MM.1S (cell line): Measurements from ENCODE around the gene BMF.

Experiments used
- DNase-seq: peaks from one replicate; pipeline ENCODE4 v3.0.0-alpha.2; 2015
- H2AFZ ChIP-seq: fragments of 300-600 bp; sonication (generic); 2 replicates; pipeline ENCODE4 v1.6.0; 2016; ENCODE audit warnings: antibody characterized with exemption, low read length
- H3F3A ChIP-seq: fragments of 300-600 bp; sonication (generic); 2 replicates; pipeline ENCODE4 v1.6.1; 2016; ENCODE audit warnings: mild to moderate bottlenecking, antibody characterized with exemption, low read length, moderate library complexity, mixed read lengths; ENCODE audit not compliant: insufficient read depth
- H3K27ac ChIP-seq: fragments of 300-600 bp; sonication (generic); 2 replicates; pipeline ENCODE4 v1.5.1; 2016; ENCODE audit warnings: mild to moderate bottlenecking, low read length
- H3K27me3 ChIP-seq: fragments of 300-600 bp; sonication (generic); replicated peaks from 2 replicates; pipeline ENCODE4 v1.6.0; 2016; ENCODE audit warnings: low read length; ENCODE audit not compliant: insufficient read depth
- H3K36me3 ChIP-seq: fragments of 300-600 bp; sonication (generic); replicated peaks from 2 replicates; pipeline ENCODE4 v1.6.1; 2016; ENCODE audit warnings: mild to moderate bottlenecking, low read length, mixed read lengths; ENCODE audit not compliant: insufficient read depth
- H3K4me1 ChIP-seq: fragments of 300-600 bp; sonication (generic); 2 replicates; pipeline ENCODE4 v1.6.1; 2016; ENCODE audit warnings: low read length, mixed read lengths
- H3K4me2 ChIP-seq: fragments of 300-600 bp; sonication (generic); 2 replicates; pipeline ENCODE4 v1.6.0; 2016; ENCODE audit warnings: low read depth, low read length
- H3K4me3 ChIP-seq: fragments of 300-600 bp; sonication (generic); 2 replicates; pipeline ENCODE4 v1.5.1; 2016; ENCODE audit warnings: low read length, mixed read lengths
- H3K79me2 ChIP-seq: fragments of 300-600 bp; sonication (generic); 2 replicates; pipeline ENCODE4 v1.6.1; 2016; ENCODE audit warnings: mixed run types, low read length, mixed read lengths
- H3K9ac ChIP-seq: fragments of 300-600 bp; sonication (generic); 2 replicates; pipeline ENCODE4 v1.6.1; 2016; ENCODE audit warnings: low read length, mixed read lengths
- H3K9me2 ChIP-seq: fragments of 300-600 bp; sonication (generic); replicated peaks from 2 replicates; pipeline ENCODE4 v1.6.1; 2016; ENCODE audit warnings: mild to moderate bottlenecking, low read length, mixed read lengths; ENCODE audit not compliant: insufficient read depth
- H3K9me3 ChIP-seq: fragments of 300-600 bp; sonication (generic); replicated peaks from 2 replicates; pipeline ENCODE4 v1.6.1; 2016; ENCODE audit warnings: mild to moderate bottlenecking, low read length, mixed read lengths; ENCODE audit not compliant: insufficient read depth
- H4K20me1 ChIP-seq: fragments of 300-600 bp; sonication (generic); 2 replicates; pipeline ENCODE4 v1.6.1; 2016; ENCODE audit warnings: mild to moderate bottlenecking, low read length, moderate library complexity, mixed read lengths; ENCODE audit not compliant: insufficient read depth
- CTCF ChIP-seq: fragments of 300-600 bp; sonication (generic); IDR thresholded peaks from 2 replicates; pipeline ENCODE4 v1.5.1; 2016; ENCODE audit warnings: antibody characterized with exemption, low read length, mixed read lengths
- EZH2 ChIP-seq: fragments of 300-600 bp; sonication (generic); optimal IDR thresholded peaks from 2 replicates; pipeline ENCODE3; 2017; ENCODE audit warnings: low read depth, mild to moderate bottlenecking, antibody characterized with exemption, low read length, mixed read lengths
- EZH2phosphoT487 ChIP-seq: fragments of 300-600 bp; sonication (generic); IDR thresholded peaks from 2 replicates; pipeline ENCODE4 v1.6.1; 2018; ENCODE audit warnings: antibody characterized with exemption, low read length

BMF gene

GRCh38 chr15:40054855-40055575 is 53.7 kb downstream of the BMF start:
- Histone ChIP-seq H3K79me2 (no peaks in the 10 kb centered on the region), H3K4me1 (peaks cover 57% of the 10 kb centered on the region), H3K4me2 (peak overlapping the region; percentile 61), H2AFZ (peak overlapping the region; percentile 14; the same call in 1 of the 2 replicates), H3K9ac (peak overlapping the region; percentile 69), H3K36me3 (no peaks in the 10 kb centered on the region), H3K4me3 (no peak overlapping the region), H3F3A (peaks cover 35% of the 10 kb centered on the region), H3K9me2 (no peaks in the 10 kb centered on the region), H3K27ac (peak overlapping the region; percentile 92), H3K27me3 (no peaks in the 10 kb centered on the region), H3K9me3 (no peaks in the 10 kb centered on the region), H4K20me1 (no peaks in the 10 kb centered on the region)
- TF ChIP-seq CTCF (no peak), EZH2phosphoT487 (no peak), EZH2 (no peak)
- DNase-seq = peak; percentile 92

GRCh38 chr15:40054605-40054854 is 54.1 kb downstream of the BMF start:
- Histone ChIP-seq H3K4me1 (peaks cover 55% of the 10 kb centered on the region), H3K4me2 (peak overlapping the region; percentile 61), H3K27ac (peak overlapping the region; percentile 92), H3K9ac (peak overlapping the region; percentile 69), H3K9me3 (no peaks in the 10 kb centered on the region), H4K20me1 (no peaks in the 10 kb centered on the region), H3K27me3 (no peaks in the 10 kb centered on the region), H3K9me2 (no peaks in the 10 kb centered on the region), H3K36me3 (no peaks in the 10 kb centered on the region), H3K79me2 (no peaks in the 10 kb centered on the region), H3F3A (peaks cover 35% of the 10 kb centered on the region), H2AFZ (peak overlapping the region; percentile 30; the same call in 1 of the 2 replicates), H3K4me3 (peak overlapping the region; percentile 8; the same call in 1 of the 2 replicates)
- DNase-seq = peak; percentile 67
- no peak for TF ChIP-seq CTCF
- no peak for TF ChIP-seq EZH2
- TF ChIP-seq EZH2phosphoT487 = no peak

- Histone ChIP-seq H3F3A (peaks cover 33% of the 10 kb centered on the region), H4K20me1 (no peaks in the 10 kb centered on the region), H3K36me3 (no peaks in the 10 kb centered on the region), H3K4me2 (peak overlapping the region; percentile 61), H3K27me3 (no peaks in the 10 kb centered on the region), H3K4me1 (peaks cover 54% of the 10 kb centered on the region), H3K9ac (peak overlapping the region; percentile 69), H3K9me2 (no peaks in the 10 kb centered on the region), H3K27ac (peak overlapping the region; percentile 92), H3K9me3 (no peaks in the 10 kb centered on the region), H2AFZ (peak overlapping the region; percentile 30; the same call in 1 of the 2 replicates), H3K79me2 (no peaks in the 10 kb centered on the region), H3K4me3 (peak overlapping the region; percentile 8; the same call in 1 of the 2 replicates)
- TF ChIP-seq CTCF (no peak), EZH2 (no peak), EZH2phosphoT487 (no peak)
- no peak for DNase-seq
Measured at GRCh38 chr15:40053831-40054604, 54.7 kb downstream of the BMF start.
